Adrenal gland (tissue), 5 donors: Measurements from ENCODE around the gene COL6A1.

Source experiments
- CTCF ChIP-seq, 6 experiments: fragments of 450-650 bp in 4 of 6; fragments of 200-600 bp in 2 of 6; sonication (generic) in 1 of 6; IDR thresholded peaks; 1 replicate in 5 of 6; 2 replicates in 1 of 6; pipeline versions ENCODE4 v1.5.1 to v1.8.0; 2016 to 2021; ENCODE audit warnings: antibody characterized with exemption in 6 of 6, mild to moderate bottlenecking in 2 of 6, moderate library complexity in 1 of 6
- POLR2A ChIP-seq, 2 donors: fragments of 450-650 bp; IDR thresholded peaks; one replicate each; pipeline ENCODE4 v1.6.1; 2017; ENCODE audit warnings: antibody characterized with exemption in 2 of 2, mild to moderate bottlenecking in 2 of 2, moderate library complexity in 1 of 2
- donor health status: DM: no; HTN: no; CAD: no.

GRCh38 chr21:45947296-45947695 is 34.3 kb upstream of the COL6A1 start:
- TF ChIP-seq POLR2A (IDR thresholded peaks at IDR 0.05) (no peak), CTCF (IDR thresholded peaks at IDR 0.05) (no peak)
